SK-N-SH (cell line): ENCODE results near the gene SLC40A1. TPM values are rescaled to one million over a fixed set of nuclear protein-coding genes. Genes with fewer than 3 reads are reported as not detected.

Source experiments
- CTCF ChIA-PET: fragments of 300-600, 350-600 bp; formaldehyde crosslinking; extraction: SDS; loops from one replicate; lab custom pipeline; 2021; lab: Yijun Ruan, JAX
- POLR2A ChIA-PET: fragments of 350-600 bp; sonication (Branson Sonifier 250); formaldehyde crosslinking; extraction: SDS; loops from one replicate; lab custom pipeline; 2020; ENCODE audit warnings: antibody characterized with exemption, inconsistent platforms; lab: Yijun Ruan, JAX
- DNase-seq: peaks from one replicate; pipeline ENCODE4 v3.0.0; 2012
- H2AFZ ChIP-seq: fragments of 200-600 bp; sonication (generic); 2 replicates; pipeline ENCODE4 v1.8.1; 2016; ENCODE audit warnings: antibody characterized with exemption, mild to moderate bottlenecking, low read depth
- H3F3A ChIP-seq: fragments of 200-600 bp; sonication (generic); replicated peaks from 2 replicates; pipeline ENCODE3; 2016; ENCODE audit warnings: antibody characterized with exemption, mild to moderate bottlenecking; ENCODE audit not compliant: insufficient read depth
- H3K27ac ChIP-seq, 2 experiments: fragments of 200-500 bp in 1 of 2; fragments of 200-600 bp in 1 of 2; sonication (Bioruptor generic) in 1 of 2; sonication (generic), shearing (Covaris generic) in 1 of 2; 2 replicates each; pipeline versions ENCODE4 v1.5.1 to v1.6.1; 2014 to 2016; ENCODE audit warnings: low read depth in 2 of 2, inconsistent platforms in 1 of 2, low read length in 1 of 2, mild to moderate bottlenecking in 1 of 2, mixed read lengths in 1 of 2
- H3K27me3 ChIP-seq: fragments of 200-600 bp; sonication (generic), shearing (Covaris generic); 2 replicates; pipeline ENCODE4 v1.6.1; 2016; ENCODE audit warnings: mixed run types; ENCODE audit not compliant: insufficient read depth
- H3K36me3 ChIP-seq, 2 experiments: fragments of 200-500 bp in 1 of 2; fragments of 200-600 bp in 1 of 2; sonication (Bioruptor generic) in 1 of 2; sonication (generic) in 1 of 2; replicated peaks in 1 of 2; 2 replicates each; pipeline versions ENCODE3 to v1.5.1; 2014 to 2016; ENCODE audit warnings: low read length in 1 of 2, mild to moderate bottlenecking in 1 of 2; ENCODE audit not compliant: insufficient read depth in 2 of 2, control insufficient read depth in 1 of 2
- H3K4me1 ChIP-seq, 2 experiments: fragments of 200-500 bp in 1 of 2; fragments of 200-600 bp in 1 of 2; sonication (Bioruptor generic) in 1 of 2; sonication (generic), shearing (Covaris generic) in 1 of 2; 2 replicates each; pipeline versions ENCODE4 v1.5.1 to v1.6.1; 2014 to 2016; ENCODE audit warnings: low read depth in 1 of 2, low read length in 1 of 2, mixed run types in 1 of 2; ENCODE audit not compliant: insufficient read depth in 2 of 2, control insufficient read depth in 1 of 2
- H3K4me2 ChIP-seq: fragments of 200-600 bp; sonication (generic), shearing (Covaris generic); 2 replicates; pipeline ENCODE4 v1.6.1; 2017; ENCODE audit warnings: mixed run types
- H3K4me3 ChIP-seq, 2 experiments: fragments of 200-500 bp in 1 of 2; fragments of 200-600 bp in 1 of 2; sonication (Bioruptor generic) in 1 of 2; sonication (generic), shearing (Covaris generic) in 1 of 2; 2 replicates each; pipeline versions ENCODE4 v1.5.1 to v1.8.1; 2014 to 2016; ENCODE audit warnings: low read depth in 2 of 2, inconsistent platforms in 1 of 2, low read length in 1 of 2, mild to moderate bottlenecking in 1 of 2, mixed read lengths in 1 of 2, moderate library complexity in 1 of 2
- H3K79me2 ChIP-seq: fragments of 200-600 bp; sonication (generic); 2 replicates; pipeline ENCODE4 v1.8.1; 2017; ENCODE audit warnings: mild to moderate bottlenecking; ENCODE audit not compliant: insufficient read depth
- H3K9ac ChIP-seq: fragments of 200-600 bp; sonication (generic); 2 replicates; pipeline ENCODE4 v1.6.1; 2017; ENCODE audit warnings: mixed run types
- H3K9me2 ChIP-seq: fragments of 200-600 bp; sonication (generic); 2 replicates; pipeline ENCODE4 v1.6.1; 2017; ENCODE audit warnings: mixed run types
- H3K9me3 ChIP-seq: fragments of 200-600 bp; sonication (generic); 2 replicates; pipeline ENCODE4 v1.6.1; 2017; ENCODE audit warnings: mixed run types, mild to moderate bottlenecking, moderate library complexity
- H4K20me1 ChIP-seq: fragments of 200-600 bp; sonication (generic); 2 replicates; pipeline ENCODE4 v1.6.1; 2017; ENCODE audit warnings: mild to moderate bottlenecking, mixed run types; ENCODE audit not compliant: insufficient read depth
- ELF1 ChIP-seq: IDR thresholded peaks from 2 replicates; pipeline ENCODE4 v1.4.0; 2012
- EP300 ChIP-seq, 2 experiments: IDR thresholded peaks; 2 replicates each; pipeline versions ENCODE4 v1.4.0 to v1.6.1; 2012; ENCODE audit warnings: borderline replicate concordance in 1 of 2, low read depth in 1 of 2, low read length in 1 of 2
- FOSL2 ChIP-seq: IDR thresholded peaks from 2 replicates; pipeline ENCODE4 v1.4.0; 2012; ENCODE audit warnings: low read depth, mild to moderate bottlenecking, moderate library complexity, borderline replicate concordance
- GATA2 ChIP-seq: sonication (generic); formaldehyde crosslinking; IDR thresholded peaks from 2 replicates; pipeline ENCODE4 v1.5.0; 2020; ENCODE audit warnings: mild to moderate bottlenecking, missing genetic modification reagents
- JUND ChIP-seq: IDR thresholded peaks from 2 replicates; pipeline ENCODE4 v1.4.0; 2012
- MAX ChIP-seq: IDR thresholded peaks from 2 replicates; pipeline ENCODE4 v1.4.0; 2012; ENCODE audit warnings: low read depth
- MEF2A ChIP-seq: IDR thresholded peaks from 2 replicates; pipeline ENCODE4 v1.4.0; 2012; ENCODE audit warnings: low read depth, borderline replicate concordance
- NFIC ChIP-seq: IDR thresholded peaks from 2 replicates; pipeline ENCODE4 v1.4.0; 2012; ENCODE audit warnings: borderline replicate concordance
- NRF1 ChIP-seq: IDR thresholded peaks from 2 replicates; pipeline ENCODE4 v1.6.1; 2012; ENCODE audit warnings: low read depth, mild to moderate bottlenecking, low read length
- POLR2AphosphoS5 ChIP-seq: IDR thresholded peaks from 2 replicates; pipeline ENCODE4 v1.6.1; 2012; ENCODE audit warnings: low read depth, low read length
- SIN3A ChIP-seq: IDR thresholded peaks from 2 replicates; pipeline ENCODE4 v1.6.1; 2012; ENCODE audit warnings: low read depth, mild to moderate bottlenecking, low read length, moderate library complexity, borderline replicate concordance
- TEAD4 ChIP-seq: IDR thresholded peaks from 2 replicates; pipeline ENCODE4 v1.4.0; 2012; ENCODE audit warnings: mild to moderate bottlenecking, borderline replicate concordance; ENCODE audit not compliant: insufficient read depth
- YY1 ChIP-seq: IDR thresholded peaks from 2 replicates; pipeline ENCODE4 v1.4.0; 2012; ENCODE audit warnings: low read depth, mild to moderate bottlenecking
- WGBS: methylation state at CpG from one replicate; pipeline ENCODE4 v1.1.6; 2017; ENCODE audit warnings: low lambda C conversion rate; 5-methylcytosine and 5-hydroxymethylcytosine counted together
- polyA plus RNA-seq, 3 experiments: library from polyadenylated mRNA; depleted of rRNA; stranded (reverse); fragments of >200 nt; gene quantifications; 2 replicates each; pipeline ENCODE4 v1.2.3, GENCODE V29; 2012
- TF ChIP-seq, protein P1 (sequence below): IDR thresholded peaks from 2 replicates; pipeline ENCODE4 v1.6.1; 2012; ENCODE audit warnings: mild to moderate bottlenecking, low read depth, low read length, moderate library complexity
- TF ChIP-seq, protein P2 (sequence below): fragments of 150-350 bp; IDR thresholded peaks from 2 replicates; pipeline ENCODE4 v1.6.1; 2016; ENCODE audit warnings: mild to moderate bottlenecking, low read depth, low read length

SLC40A1 gene
- polyA plus RNA-seq, 1 of the 3 experiments (the other 2 are of a cell fraction), result 1.8 TPM

DNA sequence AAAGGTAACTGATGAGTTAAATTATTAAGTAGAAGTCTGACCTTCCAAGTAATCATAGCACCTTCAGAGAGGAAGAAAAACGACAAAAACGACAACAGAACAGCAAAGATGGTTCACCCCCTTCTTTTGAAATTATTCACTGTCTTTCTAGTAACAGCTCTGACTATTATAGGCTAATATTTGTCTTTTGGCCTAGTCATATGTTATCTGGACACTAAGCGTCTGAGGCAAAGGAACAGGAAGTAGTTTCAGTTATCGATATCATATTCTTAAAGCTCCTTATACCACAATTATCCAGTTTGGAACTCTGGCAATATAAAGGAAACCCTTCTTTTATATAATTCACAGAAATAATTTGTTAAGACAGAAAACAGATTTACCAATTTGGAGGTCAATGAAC is 27.6 kb upstream of the SLC40A1 start:
- H4K20me1 ChIP-seq, result no peaks in the 10 kb centered on the region
- no peaks in the 10 kb centered on the region for H3F3A ChIP-seq
- H3K9me2 ChIP-seq, result no peaks in the 10 kb centered on the region
- H3K79me2 ChIP-seq, result no peaks in the 10 kb centered on the region
- no peak overlapping the region for H2AFZ ChIP-seq
- 88% methylated on average over 4 of the region's 4 CpGs for WGBS
- ChIA-PET POLR2A (no interaction called here), CTCF (no interaction called here)
- TF ChIP-seq YY1, result no peak
- TF ChIP-seq ELF1, result no peak
- TF ChIP-seq GATA2 (CRISPR knock-in tag), result no peak
- TF ChIP-seq NRF1, result no peak
- TF ChIP-seq MEF2A, result no peak
- TF ChIP-seq, protein P1, sequence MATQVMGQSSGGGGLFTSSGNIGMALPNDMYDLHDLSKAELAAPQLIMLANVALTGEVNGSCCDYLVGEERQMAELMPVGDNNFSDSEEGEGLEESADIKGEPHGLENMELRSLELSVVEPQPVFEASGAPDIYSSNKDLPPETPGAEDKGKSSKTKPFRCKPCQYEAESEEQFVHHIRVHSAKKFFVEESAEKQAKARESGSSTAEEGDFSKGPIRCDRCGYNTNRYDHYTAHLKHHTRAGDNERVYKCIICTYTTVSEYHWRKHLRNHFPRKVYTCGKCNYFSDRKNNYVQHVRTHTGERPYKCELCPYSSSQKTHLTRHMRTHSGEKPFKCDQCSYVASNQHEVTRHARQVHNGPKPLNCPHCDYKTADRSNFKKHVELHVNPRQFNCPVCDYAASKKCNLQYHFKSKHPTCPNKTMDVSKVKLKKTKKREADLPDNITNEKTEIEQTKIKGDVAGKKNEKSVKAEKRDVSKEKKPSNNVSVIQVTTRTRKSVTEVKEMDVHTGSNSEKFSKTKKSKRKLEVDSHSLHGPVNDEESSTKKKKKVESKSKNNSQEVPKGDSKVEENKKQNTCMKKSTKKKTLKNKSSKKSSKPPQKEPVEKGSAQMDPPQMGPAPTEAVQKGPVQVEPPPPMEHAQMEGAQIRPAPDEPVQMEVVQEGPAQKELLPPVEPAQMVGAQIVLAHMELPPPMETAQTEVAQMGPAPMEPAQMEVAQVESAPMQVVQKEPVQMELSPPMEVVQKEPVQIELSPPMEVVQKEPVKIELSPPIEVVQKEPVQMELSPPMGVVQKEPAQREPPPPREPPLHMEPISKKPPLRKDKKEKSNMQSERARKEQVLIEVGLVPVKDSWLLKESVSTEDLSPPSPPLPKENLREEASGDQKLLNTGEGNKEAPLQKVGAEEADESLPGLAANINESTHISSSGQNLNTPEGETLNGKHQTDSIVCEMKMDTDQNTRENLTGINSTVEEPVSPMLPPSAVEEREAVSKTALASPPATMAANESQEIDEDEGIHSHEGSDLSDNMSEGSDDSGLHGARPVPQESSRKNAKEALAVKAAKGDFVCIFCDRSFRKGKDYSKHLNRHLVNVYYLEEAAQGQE, result no peak
- TF ChIP-seq EP300 (IDR thresholded peaks at IDR 0.05; ENCODE audit: borderline replicate concordance in 1 of 2, low read depth in 1 of 2, low read length in 1 of 2), result no peak
- no peak for TF ChIP-seq NFIC
- TF ChIP-seq, protein P2, sequence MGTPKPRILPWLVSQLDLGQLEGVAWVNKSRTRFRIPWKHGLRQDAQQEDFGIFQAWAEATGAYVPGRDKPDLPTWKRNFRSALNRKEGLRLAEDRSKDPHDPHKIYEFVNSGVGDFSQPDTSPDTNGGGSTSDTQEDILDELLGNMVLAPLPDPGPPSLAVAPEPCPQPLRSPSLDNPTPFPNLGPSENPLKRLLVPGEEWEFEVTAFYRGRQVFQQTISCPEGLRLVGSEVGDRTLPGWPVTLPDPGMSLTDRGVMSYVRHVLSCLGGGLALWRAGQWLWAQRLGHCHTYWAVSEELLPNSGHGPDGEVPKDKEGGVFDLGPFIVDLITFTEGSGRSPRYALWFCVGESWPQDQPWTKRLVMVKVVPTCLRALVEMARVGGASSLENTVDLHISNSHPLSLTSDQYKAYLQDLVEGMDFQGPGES, result no peak
- TF ChIP-seq POLR2AphosphoS5, result no peak
- TF ChIP-seq FOSL2, result no peak
- TF ChIP-seq MAX, result no peak
- no peak for TF ChIP-seq TEAD4
- TF ChIP-seq JUND, result no peak
- no peak for TF ChIP-seq SIN3A
- no peaks in the 10 kb centered on the region for H3K9me3 ChIP-seq
- H3K36me3 ChIP-seq, result no peaks in the 10 kb centered on the region
- DNase-seq, result no peak
- no peak overlapping the region for H3K4me3 ChIP-seq
- no peak overlapping the region for H3K4me2 ChIP-seq
- H3K9ac ChIP-seq, result no peak overlapping the region
- H3K27ac ChIP-seq, result no peak overlapping the region
- no peaks in the 10 kb centered on the region for H3K27me3 ChIP-seq
- H3K4me1 ChIP-seq, result peaks cover 2 to 3% of the 10 kb centered on the region in 2 experiments; a peak in 3 of 4 replicates
